Neuronal stem cell (in vitro differentiated cells): ENCODE results near the gene GPAM.

Experiments used
- DNase-seq: peaks from one replicate; pipeline ENCODE4 v3.0.0-alpha.2; 2013; ENCODE audit warnings: low spot score
- H2AFZ ChIP-seq: one replicate; pipeline ENCODE4 v1.6.1; 2013; ENCODE audit warnings: mild to moderate bottlenecking, low read length, inconsistent platforms
- H2AK5ac ChIP-seq: 2 replicates; pipeline ENCODE4 v1.6.1; 2013; ENCODE audit warnings: low read depth, mild to moderate bottlenecking, inconsistent platforms, low read length, moderate library complexity, mixed read lengths
- H2BK120ac ChIP-seq: 2 replicates; pipeline ENCODE4 v1.6.1; 2013; ENCODE audit warnings: low read depth, mild to moderate bottlenecking, inconsistent platforms, low read length, moderate library complexity, mixed read lengths
- H2BK12ac ChIP-seq: one replicate; pipeline ENCODE4 v1.6.1; 2013; ENCODE audit warnings: low read length, inconsistent platforms
- H2BK15ac ChIP-seq: 2 replicates; pipeline ENCODE4 v1.6.1; 2013; ENCODE audit warnings: mild to moderate bottlenecking, low read length, inconsistent platforms, mixed read lengths
- H2BK5ac ChIP-seq: one replicate; pipeline ENCODE4 v1.6.1; 2013; ENCODE audit warnings: inconsistent platforms, mild to moderate bottlenecking, low read length, moderate library complexity
- H3K14ac ChIP-seq: one replicate; pipeline ENCODE4 v1.6.1; 2013; ENCODE audit warnings: low read length, inconsistent platforms
- H3K18ac ChIP-seq: 2 replicates; pipeline ENCODE4 v1.6.1; 2013; ENCODE audit warnings: low read length, inconsistent platforms
- H3K23ac ChIP-seq: 2 replicates; pipeline ENCODE4 v1.6.1; 2013; ENCODE audit warnings: low read depth, mild to moderate bottlenecking, mixed read lengths, low read length, inconsistent platforms; ENCODE audit not compliant: poor library complexity
- H3K27ac ChIP-seq: replicated peaks from 3 replicates; pipeline ENCODE4 v1.5.1; 2013; ENCODE audit warnings: low read length, inconsistent platforms
- H3K27me3 ChIP-seq, 3 experiments: 2 replicates each; pipeline ENCODE4 v1.6.1; 2013; ENCODE audit warnings: low read length in 3 of 3, mild to moderate bottlenecking in 2 of 3, inconsistent platforms in 1 of 3, low read depth in 1 of 3, mixed read lengths in 1 of 3, moderate library complexity in 1 of 3; ENCODE audit not compliant: control insufficient read depth in 3 of 3, insufficient read depth in 3 of 3
- H3K36me3 ChIP-seq, 2 donors: replicated peaks in 1 of 2; 2 replicates each; pipeline ENCODE4 v1.6.1; 2013; ENCODE audit warnings: low read length in 2 of 2; ENCODE audit not compliant: control insufficient read depth in 2 of 2, insufficient read depth in 2 of 2
- H3K4ac ChIP-seq: 2 replicates; pipeline ENCODE4 v1.6.1; 2013; ENCODE audit warnings: inconsistent platforms, mild to moderate bottlenecking, low read length, moderate library complexity
- H3K4me1 ChIP-seq, 2 donors: 1 replicate in 1 of 2; 2 replicates in 1 of 2; pipeline ENCODE4 v1.6.1; 2013; ENCODE audit warnings: low read length in 2 of 2, low read depth in 1 of 2; ENCODE audit not compliant: control insufficient read depth in 2 of 2, insufficient read depth in 1 of 2
- H3K4me2 ChIP-seq: one replicate; pipeline ENCODE4 v1.6.1; 2013; ENCODE audit warnings: mild to moderate bottlenecking, low read length, inconsistent platforms; ENCODE audit not compliant: insufficient read depth, poor library complexity, severe bottlenecking
- H3K4me3 ChIP-seq, 2 donors: 2 replicates each; pipeline ENCODE4 v1.5.1; 2013; ENCODE audit warnings: low read length in 2 of 2, mild to moderate bottlenecking in 2 of 2, inconsistent platforms in 1 of 2, moderate library complexity in 1 of 2
- H3K79me1 ChIP-seq: one replicate; pipeline ENCODE4 v1.6.1; 2013; ENCODE audit warnings: low read depth, mild to moderate bottlenecking, inconsistent platforms, low read length, moderate library complexity
- H3K9ac ChIP-seq: one replicate; pipeline ENCODE4 v1.6.1; 2013; ENCODE audit warnings: mild to moderate bottlenecking, low read depth, low read length, inconsistent platforms; ENCODE audit not compliant: poor library complexity
- H3K9me3 ChIP-seq, 2 donors: replicated peaks in 1 of 2; 2 replicates each; pipeline versions ENCODE3 to v1.6.1; 2013; ENCODE audit warnings: low read length in 2 of 2, mild to moderate bottlenecking in 2 of 2, inconsistent platforms in 1 of 2, low read depth in 1 of 2, mixed read lengths in 1 of 2, moderate library complexity in 1 of 2; ENCODE audit not compliant: control insufficient read depth in 2 of 2, insufficient read depth in 1 of 2
- H4K8ac ChIP-seq: one replicate; pipeline ENCODE4 v1.6.1; 2013; ENCODE audit warnings: low read depth, mild to moderate bottlenecking, inconsistent platforms, low read length, moderate library complexity
- H4K91ac ChIP-seq: one replicate; pipeline ENCODE4 v1.6.1; 2013; ENCODE audit warnings: low read length, low read depth, mild to moderate bottlenecking, inconsistent platforms; ENCODE audit not compliant: poor library complexity
- WGBS, 2 donors: extraction: QIAGEN DNeasy Blood & Tissue Kit; methylation state at CpG; one replicate each; pipeline ENCODE4 v1.1.7; 2013; ENCODE audit warnings: missing lambda C conversion rate in 2 of 2, mixed read lengths in 1 of 2; ENCODE audit not compliant: insufficient read length in 2 of 2, insufficient replicate concordance in 1 of 2; ENCODE audit errors: extremely low coverage in 2 of 2; 5-methylcytosine and 5-hydroxymethylcytosine counted together

GPAM gene

DNA sequence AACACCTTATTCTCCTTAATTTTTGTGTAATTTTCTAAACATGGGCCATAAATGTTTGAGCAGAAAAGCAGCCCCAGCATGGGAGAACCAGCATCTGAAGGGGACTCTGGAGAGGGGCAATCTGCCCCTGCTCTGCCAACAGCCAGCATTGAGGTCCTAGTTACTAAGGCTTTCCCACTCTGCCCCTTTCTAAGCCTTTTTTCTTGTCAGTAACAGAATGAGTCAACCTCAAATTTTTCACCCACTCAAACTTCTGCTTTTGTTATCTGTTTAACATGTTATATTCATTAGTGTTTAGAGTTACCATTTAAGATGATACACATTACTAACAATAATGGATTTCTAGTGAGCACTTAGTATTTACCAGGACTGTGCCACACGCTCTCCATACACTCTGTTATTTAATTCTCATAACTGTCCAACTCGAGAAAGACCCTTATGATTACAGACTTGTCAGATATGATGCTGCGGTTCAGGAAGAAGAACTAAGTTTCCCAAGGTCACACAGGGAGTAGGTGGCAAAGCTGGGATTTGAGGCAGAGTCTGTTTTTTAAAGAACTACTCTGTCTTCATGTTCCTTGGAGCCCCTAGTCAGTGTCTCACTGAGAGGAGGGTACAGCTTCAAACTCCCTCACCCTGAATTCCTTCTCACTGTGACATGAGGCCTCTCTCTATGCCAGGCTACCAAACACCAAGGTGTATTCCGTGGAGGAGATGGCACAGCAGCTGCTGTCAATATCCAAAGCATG lies 19.9 kb upstream of the GPAM start:
- H3K27ac ChIP-seq, result no peak overlapping the region
- no peak overlapping the region for H3K18ac ChIP-seq
- no peak for DNase-seq
- no peaks in the 10 kb centered on the region for H3K4me1 ChIP-seq
- H3K4me2 ChIP-seq, result no peak overlapping the region
- H3K9me3 ChIP-seq, result no peaks in the 10 kb centered on the region
- H3K14ac ChIP-seq, result no peak overlapping the region
- H2AK5ac ChIP-seq, result no peak overlapping the region
- no peaks in the 10 kb centered on the region for H3K79me1 ChIP-seq
- no peak overlapping the region for H3K23ac ChIP-seq
- H2AFZ ChIP-seq, result no peak overlapping the region
- H3K27me3 ChIP-seq, result peaks cover 0 to 2% (median 0%) of the 10 kb centered on the region in 3 experiments
- H4K8ac ChIP-seq, result no peak overlapping the region
- H3K4me3 ChIP-seq, result no peak overlapping the region
- no peaks in the 10 kb centered on the region for H3K36me3 ChIP-seq
- H3K4ac ChIP-seq, result no peak overlapping the region
- H2BK5ac ChIP-seq, result no peak overlapping the region
- no peak overlapping the region for H2BK15ac ChIP-seq
- WGBS, 2 donors, result no CpG with 5 or more reads among the region's 4 CpGs
- H2BK12ac ChIP-seq, result no peak overlapping the region
- no peak overlapping the region for H4K91ac ChIP-seq
- no peak overlapping the region for H2BK120ac ChIP-seq
- no peak overlapping the region for H3K9ac ChIP-seq

DNA sequence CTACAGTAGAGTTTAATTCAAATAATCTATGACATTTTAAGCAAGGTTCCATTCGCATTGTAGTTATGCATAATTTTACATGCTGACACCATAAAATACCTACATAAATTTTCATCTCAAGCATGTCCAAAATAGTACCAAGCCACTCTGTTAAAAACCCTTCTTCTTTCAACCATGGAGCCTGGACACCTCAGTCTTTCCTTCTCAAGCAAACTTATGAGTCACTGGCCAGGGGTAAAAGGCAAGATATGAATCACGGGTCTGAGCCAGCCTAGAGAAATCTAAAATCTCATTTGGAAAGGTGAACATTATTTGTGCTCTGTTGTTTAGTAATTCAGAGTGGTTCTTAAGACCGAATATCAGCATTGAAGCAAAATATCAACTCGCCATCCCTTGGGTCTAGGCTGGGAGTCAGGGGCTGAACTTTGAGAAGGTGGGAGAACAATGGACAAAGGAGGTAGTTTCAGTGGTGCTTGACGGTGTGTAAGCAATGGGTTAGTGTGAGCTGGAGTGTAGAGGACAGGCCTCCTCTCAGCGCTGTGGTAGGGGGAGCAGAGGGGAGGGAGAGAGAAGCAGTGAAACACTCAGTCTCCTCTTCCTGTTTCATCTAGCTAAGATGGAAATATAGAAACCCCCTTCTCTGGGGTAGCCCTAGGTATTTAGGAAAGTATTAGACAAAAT lies 19.1 kb upstream of the GPAM start:
- H3K4me3 ChIP-seq, result peak overlapping the region in 1 of 2 donors; percentile 68
- H3K27me3 ChIP-seq, result peaks cover 0 to 2% (median 2%) of the 10 kb centered on the region in 3 experiments
- DNase-seq, result no peak
- H2BK120ac ChIP-seq, result no peak overlapping the region
- peak overlapping the region; percentile 44 for H3K18ac ChIP-seq
- no peaks in the 10 kb centered on the region for H3K79me1 ChIP-seq
- no peak overlapping the region for H2BK15ac ChIP-seq
- H3K4me2 ChIP-seq, result no peak overlapping the region
- H3K9ac ChIP-seq, result no peak overlapping the region
- no peak overlapping the region for H3K27ac ChIP-seq
- H4K8ac ChIP-seq, result no peak overlapping the region
- H2AFZ ChIP-seq, result no peak overlapping the region
- H3K36me3 ChIP-seq, result no peaks in the 10 kb centered on the region
- H2BK5ac ChIP-seq, result no peak overlapping the region
- no peak overlapping the region for H4K91ac ChIP-seq
- no peak overlapping the region for H3K14ac ChIP-seq
- no peak overlapping the region for H2BK12ac ChIP-seq
- no peak overlapping the region for H3K4ac ChIP-seq
- no peaks in the 10 kb centered on the region for H3K4me1 ChIP-seq
- no peaks in the 10 kb centered on the region for H3K9me3 ChIP-seq
- no peak overlapping the region for H3K23ac ChIP-seq
- no CpG with 5 or more reads among the region's 6 CpGs for WGBS, 2 donors
- H2AK5ac ChIP-seq, result no peak overlapping the region

DNA sequence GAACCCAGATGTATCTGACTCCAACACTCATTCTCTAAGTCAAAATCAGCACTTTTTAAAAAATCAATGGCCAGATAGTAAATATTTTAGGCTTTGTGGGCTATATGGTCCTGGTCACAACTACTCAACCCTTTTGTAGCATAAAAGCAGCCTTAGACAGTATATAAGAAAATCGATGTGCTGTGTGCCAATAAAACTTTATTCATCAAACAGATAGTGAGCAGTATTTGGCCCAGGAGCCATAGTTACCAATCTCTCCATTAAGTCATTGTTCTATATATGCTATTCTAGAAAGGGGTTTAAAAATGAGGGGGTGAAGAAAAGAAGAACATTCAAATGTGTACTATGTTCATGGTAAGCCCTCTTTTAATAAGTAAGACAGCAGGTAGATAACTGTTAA lies 18.5 kb upstream of the GPAM start:
- Histone ChIP-seq H2BK15ac (no peak overlapping the region), H2BK12ac (no peak overlapping the region), H3K4me3 (no peak overlapping the region), H3K4ac (no peak overlapping the region), H3K18ac (no peak overlapping the region), H4K91ac (no peak overlapping the region), H3K27me3 (peaks cover 0 to 2% (median 2%) of the 10 kb centered on the region in 3 experiments), H3K9ac (no peak overlapping the region), H3K4me2 (no peak overlapping the region), H3K14ac (no peak overlapping the region), H2BK120ac (no peak overlapping the region), H3K27ac (no peak overlapping the region), H4K8ac (no peak overlapping the region), H3K79me1 (no peaks in the 10 kb centered on the region), H2AK5ac (no peak overlapping the region), H3K23ac (no peak overlapping the region), H3K36me3 (no peaks in the 10 kb centered on the region), H2BK5ac (no peak overlapping the region), H3K4me1 (no peaks in the 10 kb centered on the region), H3K9me3 (no peaks in the 10 kb centered on the region), H2AFZ (no peak overlapping the region)
- no CpG with 5 or more reads among the region's 1 CpG for WGBS, 2 donors
- no peak for DNase-seq

GRCh38 chr10:112201334-112201733 lies 17.8 kb upstream of the GPAM start:
- H4K8ac ChIP-seq, result no peak overlapping the region
- no peaks in the 10 kb centered on the region for H3K4me1 ChIP-seq
- no peak overlapping the region for H2AFZ ChIP-seq
- no peak overlapping the region for H3K23ac ChIP-seq
- no peak overlapping the region for H3K14ac ChIP-seq
- no peaks in the 10 kb centered on the region for H3K9me3 ChIP-seq
- H3K4ac ChIP-seq, result no peak overlapping the region
- no peak for DNase-seq
- no peak overlapping the region for H2AK5ac ChIP-seq
- H3K27me3 ChIP-seq, result peaks cover 0 to 2% (median 2%) of the 10 kb centered on the region in 3 experiments
- H2BK15ac ChIP-seq, result no peak overlapping the region
- H2BK120ac ChIP-seq, result no peak overlapping the region
- no peaks in the 10 kb centered on the region for H3K79me1 ChIP-seq
- no CpG with 5 or more reads among the region's 1 CpG for WGBS, 2 donors
- H3K18ac ChIP-seq, result no peak overlapping the region
- no peak overlapping the region for H3K4me2 ChIP-seq
- H2BK12ac ChIP-seq, result no peak overlapping the region
- H3K27ac ChIP-seq, result no peak overlapping the region
- H4K91ac ChIP-seq, result no peak overlapping the region
- no peaks in the 10 kb centered on the region for H3K36me3 ChIP-seq
- no peak overlapping the region for H2BK5ac ChIP-seq
- no peak overlapping the region for H3K4me3 ChIP-seq
- no peak overlapping the region for H3K9ac ChIP-seq
